HG03558 (cell line): ENCODE data around the gene XXYLT1.

Experiments used
- ATAC-seq: cut with Tn5 transposase; IDR thresholded peaks from one replicate; pipeline ENCODE4 v1.9.1; 2021; ENCODE audit warnings: moderate number of reproducible peaks; ENCODE audit not compliant: unreplicated experiment; ENCODE audit errors: extremely low read depth

XXYLT1 gene

DNA sequence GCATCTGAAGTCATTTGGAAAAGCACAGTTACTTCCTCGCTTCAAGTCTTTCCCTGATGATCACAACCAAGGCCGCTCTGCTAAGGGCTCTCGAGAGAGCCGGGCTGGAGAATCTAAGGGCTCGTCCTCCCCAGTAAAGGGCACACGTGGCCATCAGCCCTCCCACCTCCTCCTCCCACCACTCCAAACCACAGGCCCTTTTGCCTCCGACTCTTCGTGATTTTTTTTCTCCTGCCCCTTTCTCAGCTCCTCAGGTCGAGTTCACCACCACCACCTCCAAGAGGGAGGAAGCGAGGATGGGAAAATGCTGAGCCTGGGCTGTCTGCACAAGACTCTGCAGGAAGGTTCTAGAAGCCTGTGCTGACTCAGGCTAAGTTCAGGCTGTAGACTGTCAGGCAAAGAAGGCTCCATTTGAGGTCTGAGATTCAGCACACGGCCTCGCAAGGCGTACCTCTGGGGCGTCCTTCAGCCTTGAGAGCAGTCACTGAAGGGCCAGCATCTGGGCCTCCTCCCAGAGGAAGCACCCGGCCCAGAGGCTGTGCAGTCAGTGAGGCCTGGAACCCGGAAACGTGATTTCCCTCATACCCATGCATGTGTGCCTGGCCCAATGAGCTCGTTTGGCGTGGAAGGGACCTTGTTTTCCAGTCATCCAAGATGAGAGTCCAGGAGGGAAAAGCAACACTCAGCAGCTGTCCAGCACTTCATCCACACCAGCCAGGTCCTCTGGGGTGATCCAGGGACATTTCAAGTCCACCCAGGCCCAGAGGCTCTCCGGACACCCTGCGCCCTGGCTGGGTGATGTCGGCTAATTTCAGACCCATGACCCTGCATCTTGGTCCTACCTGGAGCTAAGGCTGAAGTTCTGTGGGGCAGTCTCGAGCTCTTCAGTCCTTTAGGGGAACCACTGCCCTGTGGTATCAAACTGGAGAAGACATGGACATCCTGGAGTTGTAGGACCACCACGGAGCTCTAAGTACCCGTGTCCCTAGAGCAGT is 196.8 kb downstream of the XXYLT1 start:
- no peak for ATAC-seq

DNA sequence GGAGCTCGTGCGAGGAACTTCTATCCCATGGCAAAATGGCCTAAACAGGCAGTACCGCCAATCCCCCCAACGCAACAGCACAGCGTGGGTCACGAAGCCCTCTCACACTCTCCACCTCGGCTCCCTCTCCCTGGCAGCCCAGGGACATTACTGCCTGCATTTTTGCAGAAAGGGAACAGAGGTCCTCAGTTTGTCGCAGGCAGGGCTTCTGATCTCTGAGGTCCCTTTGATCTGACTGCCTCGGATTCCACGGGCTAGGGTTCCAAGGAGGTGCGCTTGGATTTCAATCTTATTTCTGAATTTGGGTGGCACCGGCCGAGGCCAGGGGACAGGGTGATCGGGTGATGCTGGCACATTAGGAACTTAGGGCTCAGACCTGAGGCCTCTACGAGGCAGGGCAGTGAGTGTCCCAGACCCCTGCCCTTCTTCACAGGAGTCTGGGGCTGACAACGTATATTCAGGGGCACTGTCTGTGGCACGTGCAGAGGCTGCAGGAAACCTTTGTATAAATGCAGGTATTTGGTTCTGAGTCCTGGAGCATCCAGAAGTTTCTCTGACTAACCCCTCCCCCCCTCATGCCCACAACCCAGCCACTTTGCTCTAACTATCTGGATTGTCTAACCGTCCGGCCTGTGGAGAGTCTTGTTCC is 197.9 kb downstream of the XXYLT1 start:
- ATAC-seq = no peak

DNA sequence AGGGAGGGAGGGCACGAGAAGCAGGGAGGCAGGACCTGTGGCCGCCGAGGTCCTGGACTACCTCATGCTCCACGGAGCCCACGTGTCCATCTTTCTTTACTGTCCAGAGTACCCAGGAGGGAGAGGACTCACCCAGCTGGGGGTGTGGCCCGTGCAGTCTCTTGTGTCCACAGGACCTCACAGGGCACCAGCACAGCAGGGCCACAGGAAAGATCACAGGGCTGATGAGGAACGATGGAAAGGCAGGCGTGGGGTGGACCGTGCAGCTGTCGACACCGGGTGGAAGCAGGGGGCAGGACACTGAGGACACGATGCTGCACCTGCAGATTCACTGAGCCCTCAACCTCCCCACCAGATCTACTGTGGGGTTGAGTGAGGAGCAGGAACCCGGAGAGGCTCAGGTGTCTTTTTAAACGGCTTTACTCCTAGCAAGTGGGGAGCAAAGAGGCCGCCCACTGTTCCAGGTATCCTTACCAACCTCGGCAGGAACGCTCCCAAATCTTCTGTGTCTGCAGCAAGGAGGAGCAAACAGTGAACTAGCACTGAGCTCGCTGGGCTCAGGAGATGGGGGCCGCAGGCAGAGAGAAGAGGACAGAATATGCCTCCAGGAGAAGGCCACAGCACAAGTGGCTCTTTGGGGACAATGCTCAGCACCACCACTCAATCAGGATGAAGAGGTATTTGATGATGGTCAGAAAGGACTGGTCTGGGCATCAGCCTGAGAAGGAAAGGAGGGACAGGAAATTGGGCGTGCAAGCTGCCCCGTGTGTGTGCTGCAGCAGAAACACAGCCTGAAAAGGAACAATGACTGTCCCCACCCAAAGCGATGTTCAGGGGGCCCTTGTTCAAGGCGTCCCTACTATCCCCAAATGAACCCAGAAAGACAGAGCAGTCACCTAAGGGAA is 198.8 kb downstream of the XXYLT1 start:
- ATAC-seq = no peak

DNA sequence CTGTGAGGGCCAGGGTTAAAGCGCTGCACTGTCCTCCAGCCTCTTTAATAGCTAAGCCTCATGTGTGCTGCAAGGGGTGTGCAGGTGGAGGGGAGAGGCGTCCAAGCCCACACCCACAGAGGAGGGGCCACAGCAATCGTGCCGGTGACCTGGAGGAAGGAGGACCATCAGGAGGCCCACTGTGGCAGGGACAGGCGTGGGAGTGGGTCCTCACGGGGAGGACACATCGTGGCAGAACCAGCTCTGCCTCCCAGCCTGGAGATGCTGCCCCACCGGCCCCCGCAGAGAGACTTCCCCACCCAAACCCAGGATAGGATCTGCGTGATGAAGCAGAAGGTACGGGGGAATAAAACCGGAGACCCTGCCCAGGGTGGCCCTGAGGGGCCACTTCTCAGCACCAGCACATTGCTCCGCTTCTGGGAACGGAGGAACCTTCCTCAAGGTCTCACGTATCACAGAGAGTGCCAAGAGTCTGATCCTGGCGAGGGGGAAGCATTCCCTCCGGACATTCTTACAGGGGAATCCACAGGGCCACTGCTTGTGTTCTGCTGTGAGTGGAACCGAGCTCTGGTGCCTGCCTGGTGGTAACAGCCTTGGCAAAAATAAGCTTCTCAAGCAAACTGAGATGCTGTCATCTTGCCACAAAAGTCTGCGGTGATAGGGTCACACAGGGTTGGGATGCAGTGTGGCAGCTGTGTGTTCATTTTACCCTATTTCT is 199.8 kb downstream of the XXYLT1 start:
- no peak for ATAC-seq

DNA sequence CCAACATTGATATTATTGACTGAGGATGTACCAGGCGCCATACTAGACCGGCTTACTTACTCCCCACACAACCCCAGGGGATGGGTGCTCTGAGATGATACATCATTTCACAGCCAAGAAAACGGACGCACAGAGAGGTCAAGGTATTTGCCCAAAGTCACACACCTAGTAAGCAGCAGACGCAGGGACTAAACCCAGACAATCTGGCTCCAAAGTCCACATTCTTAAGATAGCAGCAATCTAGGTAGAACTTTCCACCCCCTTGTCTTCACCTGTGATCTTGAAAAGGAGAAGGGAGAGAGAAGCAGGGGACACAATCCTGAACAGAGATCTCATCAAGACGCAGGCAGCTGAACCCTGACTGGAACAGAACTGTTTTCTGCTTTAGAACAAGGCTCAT is 200.6 kb downstream of the XXYLT1 start:
- ATAC-seq = no peak

DNA sequence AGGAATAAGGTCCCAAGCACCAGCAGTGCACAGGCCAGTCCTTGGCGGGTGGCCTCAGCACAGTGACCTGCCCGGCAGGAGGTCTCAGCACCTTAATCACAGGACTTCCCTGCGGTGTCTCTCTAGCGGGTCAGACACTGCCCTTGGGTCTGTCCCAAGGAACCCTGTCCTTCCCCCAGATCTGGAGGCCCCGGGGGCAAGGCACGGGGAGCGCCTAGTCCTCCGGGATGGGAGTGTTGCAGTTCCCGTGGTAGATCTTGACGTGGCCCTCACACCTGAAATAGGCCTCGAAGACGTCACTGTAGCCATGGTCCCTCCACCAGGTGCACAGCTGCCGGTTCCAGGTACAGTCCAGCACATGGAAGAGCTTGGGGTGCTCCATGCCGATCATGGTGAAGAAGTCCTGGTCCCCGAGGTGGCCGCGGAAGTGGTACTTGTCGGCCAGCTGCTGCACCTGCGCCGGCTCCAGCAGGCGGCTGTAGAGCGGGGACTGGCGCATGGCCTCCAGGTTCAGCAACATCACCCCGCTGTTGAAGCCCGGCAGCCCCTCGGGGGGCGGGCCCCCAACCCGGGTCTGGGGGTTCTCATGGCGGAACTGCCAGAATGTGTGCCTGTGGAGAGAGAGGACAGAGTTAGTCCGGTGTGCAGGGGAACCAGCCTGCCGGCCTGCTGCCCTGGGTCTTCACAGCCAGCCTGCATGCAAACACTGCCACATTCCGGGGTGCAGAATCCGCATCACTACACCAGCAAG is 201.3 kb downstream of the XXYLT1 start:
- no peak for ATAC-seq

DNA sequence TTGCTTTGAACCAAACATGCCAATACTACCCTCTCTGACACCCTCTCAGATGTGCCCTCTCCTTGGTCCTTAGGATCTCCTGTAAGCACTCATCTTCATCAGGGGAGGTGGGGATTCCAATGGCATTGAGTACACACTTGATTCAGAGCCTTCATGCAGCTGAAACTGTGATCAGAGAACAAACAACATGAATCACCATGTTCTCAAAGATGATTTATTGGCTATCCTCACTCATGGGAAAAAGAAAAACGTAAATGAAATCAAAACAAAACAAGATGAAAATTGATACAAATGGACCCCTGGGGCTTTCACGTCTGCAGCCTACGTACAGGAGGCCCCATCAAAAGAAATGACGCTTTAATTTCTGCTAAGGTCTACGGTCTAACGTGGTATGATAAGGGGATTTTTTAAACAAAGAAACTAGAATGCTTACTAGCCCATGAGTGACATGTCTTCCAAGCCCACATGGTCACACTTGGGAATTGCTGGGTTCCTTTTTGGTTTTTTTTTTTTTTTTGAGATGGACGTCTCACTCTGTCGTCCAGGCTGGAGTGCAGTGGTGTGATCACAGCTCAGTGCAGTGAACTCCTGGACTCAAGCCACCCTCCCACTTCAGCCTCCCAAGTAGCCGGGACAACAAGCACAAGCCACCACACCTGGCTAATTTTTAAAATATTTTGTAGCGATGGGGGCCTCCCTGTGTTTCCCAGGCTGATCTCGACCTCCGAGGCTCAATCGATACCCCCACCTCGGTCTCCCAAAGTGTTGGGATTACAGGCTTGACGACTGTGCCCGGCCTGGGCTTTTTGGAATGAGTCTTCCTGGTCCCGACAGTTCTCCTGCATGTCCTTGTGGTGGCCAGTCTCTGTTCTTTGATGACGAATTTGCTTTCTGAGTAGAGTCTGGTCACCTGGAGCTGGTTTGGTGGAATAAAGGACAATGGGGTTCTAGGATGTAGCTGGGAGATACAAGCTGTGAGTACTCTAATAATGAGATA is 202.6 kb downstream of the XXYLT1 start:
- ATAC-seq = no peak

DNA sequence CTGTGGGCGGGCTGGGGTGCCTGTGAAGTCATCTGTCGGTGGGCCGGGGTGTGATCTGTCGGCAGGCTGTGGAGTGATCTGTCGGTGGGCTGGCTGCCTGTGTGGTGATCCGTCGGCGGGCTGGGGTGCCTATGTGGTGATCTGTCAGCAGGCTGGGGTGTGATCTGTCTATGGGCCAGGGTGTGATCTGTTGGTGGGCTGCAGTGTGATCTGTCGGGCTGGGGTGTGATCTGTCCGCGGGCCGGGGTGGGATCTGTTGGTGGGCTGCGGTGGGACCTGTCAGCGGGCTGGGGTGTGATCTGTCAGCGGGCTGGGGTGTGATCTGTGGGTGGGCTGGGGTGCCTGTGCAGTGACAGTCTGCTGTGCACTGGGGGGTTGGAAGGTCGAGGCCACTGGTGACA is 204.5 kb downstream of the XXYLT1 start:
- ATAC-seq = no peak

DNA sequence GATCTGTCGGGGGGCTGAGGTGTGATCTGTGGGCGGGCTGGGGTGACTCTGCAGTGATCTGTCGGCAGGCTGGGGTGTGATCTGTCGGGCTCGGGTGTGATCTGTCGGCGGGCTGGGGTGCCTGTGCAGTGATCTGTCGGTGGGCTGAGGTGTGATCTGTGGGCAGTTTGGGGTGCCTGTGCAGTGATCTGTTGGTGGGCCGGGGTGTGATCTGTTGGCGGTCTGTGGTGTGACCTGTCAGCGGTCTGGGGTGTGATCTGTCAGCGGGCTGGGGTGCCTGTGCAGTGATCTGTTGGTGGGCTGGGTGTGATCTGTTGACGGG is 205.1 kb downstream of the XXYLT1 start:
- ATAC-seq = no peak

DNA sequence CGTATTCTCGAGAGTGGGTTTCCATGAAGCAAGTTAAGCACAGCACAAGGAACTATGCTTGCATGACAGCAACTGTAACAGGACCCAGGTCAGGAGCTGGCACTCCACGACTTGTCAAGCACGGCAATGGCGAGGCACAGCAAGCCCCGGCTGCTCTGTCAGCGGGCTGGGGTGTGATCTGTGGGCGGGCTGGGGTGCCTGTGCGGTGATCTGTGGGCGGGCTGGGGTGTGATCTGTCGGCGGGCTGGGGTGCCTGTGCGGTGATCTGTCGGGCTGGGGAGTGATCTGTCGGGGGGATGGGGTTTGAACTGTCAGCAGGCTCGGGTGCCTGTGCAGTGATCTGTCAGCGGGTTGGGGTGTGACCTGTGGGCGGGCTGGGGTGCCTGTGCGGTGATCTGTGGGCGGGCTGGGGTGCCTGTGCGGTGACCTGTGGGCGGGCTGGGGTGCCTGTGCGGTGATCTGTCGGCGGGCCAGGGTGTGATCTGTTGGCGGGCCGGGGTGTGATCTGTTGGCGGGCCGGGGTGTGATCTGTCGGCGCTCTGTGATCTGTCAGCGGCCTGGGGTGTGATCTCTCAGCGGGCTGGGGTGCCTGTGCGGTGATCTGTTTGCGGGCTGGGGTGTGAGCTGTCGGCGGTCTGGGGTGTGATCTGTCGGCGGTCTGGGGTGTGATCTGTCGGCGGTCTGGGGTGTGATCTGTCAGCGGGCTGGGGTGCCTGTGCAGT is 205.7 kb downstream of the XXYLT1 start:
- no peak for ATAC-seq

DNA sequence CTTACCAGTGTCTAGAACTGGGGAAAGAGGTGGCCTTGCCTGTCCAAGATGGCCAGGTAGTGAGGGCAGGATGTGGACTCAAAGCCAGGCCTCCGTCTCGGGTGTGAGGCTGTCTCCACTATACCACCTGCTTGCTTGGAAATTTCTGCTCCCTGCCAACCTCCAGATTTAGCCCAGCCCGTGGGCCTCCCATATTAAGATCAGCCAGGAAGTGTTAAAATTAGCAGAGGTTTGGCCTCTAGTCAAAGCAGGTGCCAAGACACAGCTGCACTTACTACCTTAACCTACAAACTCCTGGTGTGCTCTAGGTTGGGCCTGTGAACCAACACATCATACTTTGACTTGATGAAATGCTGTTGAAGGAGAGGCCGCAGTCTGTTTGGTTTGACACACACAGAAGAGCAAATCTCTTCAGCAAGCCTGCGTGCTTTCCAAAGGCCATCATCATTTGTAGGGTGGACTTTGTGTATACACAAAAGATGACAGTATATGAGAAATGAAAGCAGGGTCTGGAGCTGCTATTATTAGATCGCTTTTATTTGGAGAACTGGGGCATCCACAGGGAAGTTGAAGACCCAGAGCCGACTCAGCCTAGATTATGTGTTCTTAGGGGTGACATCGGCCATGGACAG is 206.5 kb downstream of the XXYLT1 start:
- no peak for ATAC-seq

DNA sequence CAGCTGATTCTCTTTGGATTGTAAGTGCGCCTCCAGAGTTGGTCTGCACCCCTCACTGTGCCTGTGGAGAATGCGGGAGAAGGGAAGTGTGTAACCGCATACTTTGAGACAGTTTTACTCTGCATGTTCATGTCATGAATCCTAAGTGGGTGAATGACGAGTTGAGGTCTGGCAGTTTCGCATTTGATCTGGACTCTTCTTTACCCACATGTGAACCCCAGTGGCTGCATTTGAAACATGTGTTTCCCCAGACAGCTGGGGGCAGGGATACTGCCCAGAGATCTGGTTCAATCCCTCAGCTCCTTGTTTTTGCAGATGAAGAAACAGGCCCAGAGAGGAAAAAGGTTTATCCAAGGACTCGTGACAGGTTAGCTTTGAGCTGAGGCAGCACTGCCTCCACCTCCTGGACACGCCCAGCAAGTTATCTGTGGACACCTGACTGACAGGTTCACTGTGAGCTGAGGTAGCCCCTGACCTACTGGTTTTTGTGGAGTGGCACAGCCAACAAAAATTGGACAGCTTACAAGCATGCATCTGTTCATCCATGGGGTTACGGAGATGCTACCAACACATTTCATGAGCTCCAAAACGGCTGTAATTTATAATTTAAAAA is 207.3 kb downstream of the XXYLT1 start:
- no peak for ATAC-seq

DNA sequence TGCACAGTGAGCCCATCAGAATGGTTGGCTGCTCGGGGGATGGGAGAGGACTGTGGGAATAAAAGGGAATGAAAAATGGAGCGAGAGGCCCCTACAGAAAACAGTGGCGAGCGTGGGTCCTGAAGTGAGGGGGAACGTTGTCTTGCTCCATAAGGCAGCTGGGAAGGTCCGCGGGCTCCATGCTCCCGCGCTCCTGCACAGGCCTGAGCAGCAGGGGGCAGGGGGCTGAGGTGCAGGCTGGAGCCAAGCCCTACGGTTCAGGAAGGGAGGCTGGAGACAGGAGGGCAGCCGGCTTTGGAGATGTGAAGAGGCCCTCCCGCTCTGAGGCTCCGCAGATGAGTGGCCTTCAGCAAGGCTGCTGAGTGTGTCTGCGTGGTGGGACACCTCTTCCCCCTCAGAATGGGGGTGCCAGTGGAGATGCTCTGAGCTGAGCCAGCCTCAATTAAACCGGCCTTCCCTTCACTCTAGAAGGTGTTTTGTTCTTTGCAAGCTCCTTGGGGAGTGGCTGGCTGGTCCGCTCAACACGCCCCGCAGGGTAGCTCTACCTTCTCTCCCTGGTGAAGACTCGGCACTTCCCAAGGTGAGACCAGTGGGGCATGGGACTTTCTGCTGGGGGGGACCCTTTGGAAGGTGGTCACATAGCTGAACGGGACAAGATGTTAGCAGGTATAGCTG is 208.0 kb downstream of the XXYLT1 start:
- no peak for ATAC-seq

DNA sequence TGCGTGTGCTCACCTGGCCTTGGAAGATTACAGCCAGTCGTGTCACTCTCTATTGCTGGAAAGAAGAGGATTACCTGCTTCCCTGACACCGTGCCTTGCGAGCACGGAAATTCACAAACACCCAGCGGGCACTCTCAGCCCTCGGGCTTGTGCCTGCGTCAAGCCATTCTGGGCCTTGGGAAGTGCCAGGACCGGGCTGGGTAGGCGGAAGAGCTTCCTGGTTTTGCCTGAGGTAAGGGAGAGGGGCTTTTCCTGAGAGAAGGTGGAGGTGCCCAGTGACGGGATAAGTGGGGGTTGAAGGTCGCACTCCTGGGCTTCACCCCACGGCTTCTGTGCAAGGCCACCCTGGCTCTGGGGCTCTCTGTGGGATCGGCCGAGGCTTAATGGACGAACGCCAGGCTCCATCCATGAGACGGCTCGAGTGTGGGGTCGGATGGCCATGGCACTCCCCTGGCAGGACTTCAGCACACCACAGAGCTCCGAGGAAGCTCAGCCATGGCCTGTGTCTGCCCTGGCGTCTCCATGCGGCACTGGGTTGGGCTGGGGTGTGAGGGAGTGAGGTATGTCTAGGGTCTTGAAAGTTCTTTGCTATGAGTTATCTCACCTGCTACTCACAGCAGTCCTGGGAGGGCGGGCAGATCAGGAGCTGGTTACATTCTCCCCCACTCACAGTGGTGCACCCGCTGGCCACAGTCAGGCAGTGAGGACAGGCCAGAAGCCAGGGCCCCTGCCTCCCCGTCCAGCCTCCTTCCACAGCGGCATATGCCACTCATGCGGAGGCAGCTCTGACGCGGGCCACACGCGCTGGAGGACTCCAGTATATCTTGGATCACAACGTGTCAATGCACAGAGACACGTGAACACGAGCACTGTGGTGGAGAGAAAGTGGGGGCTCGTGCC is 209.0 kb downstream of the XXYLT1 start:
- no peak for ATAC-seq
